GM21723 (cell line): ENCODE data around the gene BIK.
"Not testable (repeated sequence)": the region's sequence is repeated elsewhere in the genome, so short reads cannot be mapped to it uniquely, and the experiment has no call there.

Source experiments
- ATAC-seq: cut with Tn5 transposase; IDR thresholded peaks from one replicate; pipeline ENCODE4 v1.9.1; 2021; ENCODE audit warnings: mild to moderate bottlenecking, moderate library complexity; ENCODE audit not compliant: unreplicated experiment

The BIK gene

GRCh38 chr22:43134553-43134952, 24.0 kb downstream of the BIK start:
- ATAC-seq: no peak

- no peak for ATAC-seq
Observed at GRCh38 chr22:43135565-43135964, 25.0 kb downstream of the BIK start.

- no peak for ATAC-seq
Observed at GRCh38 chr22:43136255-43136654, 25.7 kb downstream of the BIK start.

GRCh38 chr22:43136801-43137200, 26.3 kb downstream of the BIK start:
- no peak for ATAC-seq

GRCh38 chr22:43142880-43143562, 32.5 kb downstream of the BIK start, which contains the start of gene MCAT:
Gene MCAT, minus strand, starts transcription at chr22:43143398. Its CDS starts 50 bp downstream, at chr22:43143348.
- peak; percentile 85 for ATAC-seq

- no peak for ATAC-seq
Observed at GRCh38 chr22:43144949-43145348, 34.4 kb downstream of the BIK start.

GRCh38 chr22:43145371-43145770, 34.8 kb downstream of the BIK start:
- not testable (repeated sequence) for ATAC-seq

- not testable (repeated sequence) for ATAC-seq
Observed at GRCh38 chr22:43146332-43146731, 35.8 kb downstream of the BIK start.

GRCh38 chr22:43147821-43148220, 37.3 kb downstream of the BIK start:
- no peak for ATAC-seq

- no peak for ATAC-seq
Observed at GRCh38 chr22:43148581-43148980, 38.0 kb downstream of the BIK start.

- no peak for ATAC-seq
Observed at GRCh38 chr22:43150731-43151206, 40.2 kb downstream of the BIK start.

- ATAC-seq: peak; percentile 46
Observed at GRCh38 chr22:43151251-43152002, 40.9 kb downstream of the BIK start, which contains the start of gene TSPO. Gene TSPO, plus strand, starts transcription at chr22:43151559. Its CDS starts 7,680 bp downstream, at chr22:43159239.

- peak; percentile 13 for ATAC-seq
Observed at GRCh38 chr22:43152003-43152356, 41.4 kb downstream of the BIK start.

GRCh38 chr22:43152357-43153071, 42.0 kb downstream of the BIK start:
- ATAC-seq: peak; percentile 37

GRCh38 chr22:43153899-43154298, 43.3 kb downstream of the BIK start:
- ATAC-seq: no peak

GRCh38 chr22:43154887-43155536, 44.5 kb downstream of the BIK start:
- ATAC-seq: no peak

- ATAC-seq: no peak
Observed at GRCh38 chr22:43155789-43156188, 45.2 kb downstream of the BIK start.

- ATAC-seq: no peak
Observed at GRCh38 chr22:43156413-43156812, 45.9 kb downstream of the BIK start.

- no peak for ATAC-seq
Observed at GRCh38 chr22:43157874-43158546, 47.5 kb downstream of the BIK start.

- no peak for ATAC-seq
Observed at GRCh38 chr22:43158778-43159483, 48.4 kb downstream of the BIK start.
